Ammon's horn (tissue), 1 donor: ENCODE results near the gene CXCR3.
"Not testable (repeated sequence)": the region's sequence is repeated elsewhere in the genome, so short reads cannot be mapped to it uniquely, and the experiment has no call there.

ENCODE experiments used
- DNase-seq: peaks from one replicate; pipeline ENCODE4 v3.0.0-alpha.2; 2016; ENCODE audit warnings: low spot score

CXCR3 gene

DNA sequence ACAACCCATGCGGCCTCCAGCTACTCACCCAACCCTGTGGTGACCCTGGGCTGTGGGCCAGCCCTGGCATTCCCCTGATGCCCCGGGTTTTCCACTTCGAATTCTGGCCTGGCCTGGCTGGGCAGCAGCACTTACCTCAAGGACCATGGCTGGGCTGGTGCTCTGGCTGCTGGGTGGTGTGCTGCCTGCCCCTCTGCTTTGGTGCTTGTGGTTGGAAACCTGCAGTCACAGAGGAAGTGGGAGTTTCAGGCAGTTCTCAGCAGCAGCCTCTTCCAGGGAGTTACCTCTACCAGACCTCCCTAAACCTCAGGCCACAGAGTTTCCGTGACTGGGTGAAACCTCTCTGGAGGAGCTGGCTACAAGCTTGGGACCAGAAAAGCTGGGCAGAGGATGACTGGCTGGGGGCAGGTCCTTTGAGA is at the start of gene CXCR3:
CXCR3 (minus strand) TSS at position 209 of the 419 bp plus-strand sequence; CDS start at position 147, 62 bp downstream.
- DNase-seq: no peak

- no peak for DNase-seq
Measured at GRCh38 chrX:71667328-71668247, 49.3 kb upstream of the CXCR3 start, which contains the start of gene LOC101059915. Gene LOC101059915, plus strand, starts transcription at chrX:71667546.

- DNase-seq: no peak
Measured at GRCh38 chrX:71666240-71667223, 48.2 kb upstream of the CXCR3 start.

DNA sequence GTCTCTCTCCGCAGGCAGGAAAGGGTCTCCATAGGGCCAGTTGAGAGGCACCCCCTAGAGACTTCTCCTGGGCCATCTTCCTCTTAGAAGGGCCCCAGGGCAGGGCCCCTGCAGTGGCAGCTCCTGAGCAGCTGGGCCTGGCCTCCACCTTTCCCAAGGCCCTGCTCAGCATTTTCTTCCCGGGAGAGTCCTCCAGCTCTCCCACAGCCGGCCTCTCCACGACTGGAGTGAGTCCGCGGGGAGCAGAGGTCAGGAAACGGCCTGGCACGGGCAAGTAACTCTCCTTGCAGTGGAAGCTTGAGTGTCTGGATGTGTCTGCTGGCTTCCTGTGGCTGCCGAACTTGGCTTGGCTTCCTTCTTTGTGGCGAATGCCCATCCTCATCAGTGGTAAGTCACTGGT is 47.4 kb upstream of the CXCR3 start:
- no peak for DNase-seq

GRCh38 chrX:71664889-71665491 is 46.7 kb upstream of the CXCR3 start:
- no peak for DNase-seq

- DNase-seq: not testable (repeated sequence)
Measured at GRCh38 chrX:71664202-71664601, 45.9 kb upstream of the CXCR3 start.

DNA sequence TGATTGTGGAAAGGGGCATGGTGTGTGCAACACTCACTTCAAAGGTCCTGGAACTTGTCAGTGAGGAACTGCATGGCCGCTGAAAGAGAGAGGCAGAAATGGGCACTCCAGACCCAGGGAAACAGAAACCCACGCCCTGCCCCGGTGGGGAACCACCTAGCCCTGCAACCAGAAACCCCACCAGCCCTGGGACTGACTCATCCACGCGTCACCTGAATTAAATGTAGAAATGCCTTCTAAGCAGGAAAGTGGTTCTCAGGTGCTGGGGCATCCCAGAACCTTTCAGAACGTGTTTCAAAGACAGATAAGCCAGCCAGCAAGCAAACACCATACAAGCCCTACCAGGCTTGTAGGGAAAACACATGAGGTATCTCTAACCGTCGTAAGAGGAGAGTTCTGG is 44.9 kb upstream of the CXCR3 start:
- not testable (repeated sequence) for DNase-seq

- DNase-seq: not testable (repeated sequence)
Measured at GRCh38 chrX:71662654-71663053, 44.3 kb upstream of the CXCR3 start.

- DNase-seq: no peak
Measured at GRCh38 chrX:71661919-71662318, 43.6 kb upstream of the CXCR3 start.

DNA sequence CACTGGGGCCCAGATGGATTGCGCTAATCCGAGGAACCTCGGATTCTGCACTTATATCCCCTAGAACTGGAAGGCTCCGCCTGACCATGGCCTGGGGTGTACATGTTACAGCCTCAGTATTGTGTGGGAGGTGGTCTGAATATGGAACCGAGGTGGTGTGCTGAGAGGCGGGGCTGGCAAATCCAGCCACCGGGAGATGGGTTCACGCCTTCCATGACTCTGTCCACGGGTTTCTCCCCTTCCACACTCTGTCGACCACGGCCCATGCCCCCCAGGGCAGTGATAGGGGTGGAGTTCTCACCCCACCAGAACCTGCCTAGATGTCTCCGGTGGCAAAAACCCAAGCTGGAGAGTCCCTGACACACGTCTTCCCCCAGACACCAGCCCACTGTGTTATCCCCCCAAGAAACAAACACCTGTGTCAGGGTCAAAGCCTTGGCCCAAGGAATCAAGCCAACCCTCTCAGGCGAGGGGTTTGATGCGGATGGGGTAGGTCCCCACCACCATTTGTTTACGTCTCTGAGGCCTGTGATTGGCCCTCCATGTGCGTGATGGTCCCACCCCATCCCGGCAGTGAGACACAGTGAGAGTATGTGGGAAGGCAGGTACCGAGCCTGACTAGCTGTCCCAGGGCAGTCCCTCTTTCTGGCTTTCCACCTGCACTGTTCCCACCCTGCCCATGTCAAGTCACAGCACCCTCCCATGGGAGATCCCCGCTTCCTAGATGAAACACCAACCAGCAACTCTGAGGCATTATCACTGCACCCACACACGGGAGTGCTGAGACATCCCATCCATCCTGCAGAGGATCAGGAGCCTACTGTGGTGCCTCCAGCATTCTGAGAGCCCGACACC is 42.5 kb upstream of the CXCR3 start:
- DNase-seq: no peak

- no peak for DNase-seq
Measured at GRCh38 chrX:71659959-71660358, 41.6 kb upstream of the CXCR3 start.

- no peak for DNase-seq
Measured at GRCh38 chrX:71659342-71659741, 41.0 kb upstream of the CXCR3 start.

- no peak for DNase-seq
Measured at GRCh38 chrX:71657267-71657666, 39.0 kb upstream of the CXCR3 start.

GRCh38 chrX:71653344-71653743 is 35.0 kb upstream of the CXCR3 start:
- no peak for DNase-seq

DNA sequence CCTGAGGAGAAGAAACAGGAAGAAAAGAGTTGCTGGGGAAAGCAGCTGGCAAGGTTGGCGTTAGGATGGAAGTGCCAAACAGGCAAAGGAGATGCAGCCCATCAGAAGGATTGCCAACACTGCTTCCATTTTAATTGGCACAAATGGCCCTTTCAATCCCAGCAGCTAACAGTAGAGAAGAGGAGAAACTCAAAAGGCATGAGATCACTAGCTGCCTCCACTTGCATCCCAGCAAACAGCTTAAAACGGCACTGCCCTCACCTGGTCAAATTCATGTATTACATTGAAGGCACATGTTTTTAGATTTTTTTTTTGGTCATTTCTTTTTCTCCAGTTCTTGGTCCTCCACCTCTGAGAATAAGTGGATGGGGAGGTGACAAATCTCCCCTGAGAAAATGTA is 34.1 kb upstream of the CXCR3 start:
- peak; percentile 70 for DNase-seq

DNA sequence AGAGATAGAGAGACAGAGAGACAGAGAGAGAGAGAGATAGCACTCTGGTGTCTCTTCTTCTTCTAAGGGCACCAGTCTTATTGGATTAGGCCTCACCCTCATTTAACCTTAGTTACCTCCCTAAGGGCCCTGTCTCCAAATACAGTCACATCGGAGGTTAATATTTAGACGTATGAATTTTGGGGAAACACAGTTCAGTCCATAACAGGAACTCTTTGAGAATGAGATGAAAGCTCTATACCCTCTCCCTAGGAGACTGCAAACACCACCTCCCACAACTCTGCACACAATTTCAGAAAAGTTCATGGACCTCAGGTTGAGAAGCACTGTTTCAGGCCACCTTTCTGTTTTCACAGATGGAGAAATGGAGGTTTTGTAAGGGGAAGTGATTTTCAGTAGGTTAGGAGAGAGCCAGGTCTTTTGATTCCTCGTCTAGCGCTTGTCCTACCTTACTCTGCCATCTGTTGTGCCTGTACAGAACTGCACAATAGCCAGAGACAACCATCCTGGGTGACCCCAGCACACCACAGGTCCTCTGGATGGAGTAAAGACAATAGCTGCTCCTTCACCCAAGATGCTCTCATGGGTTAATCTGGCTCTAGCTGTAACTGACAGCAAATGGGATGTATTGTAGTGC is 32.1 kb upstream of the CXCR3 start:
- no peak for DNase-seq

- DNase-seq: not testable (repeated sequence)
Measured at GRCh38 chrX:71644406-71644805, 26.1 kb upstream of the CXCR3 start.

GRCh38 chrX:71640002-71640401 is 21.7 kb upstream of the CXCR3 start:
- DNase-seq: no peak

- no peak for DNase-seq
Measured at GRCh38 chrX:71638409-71638808, 20.1 kb upstream of the CXCR3 start.

DNA sequence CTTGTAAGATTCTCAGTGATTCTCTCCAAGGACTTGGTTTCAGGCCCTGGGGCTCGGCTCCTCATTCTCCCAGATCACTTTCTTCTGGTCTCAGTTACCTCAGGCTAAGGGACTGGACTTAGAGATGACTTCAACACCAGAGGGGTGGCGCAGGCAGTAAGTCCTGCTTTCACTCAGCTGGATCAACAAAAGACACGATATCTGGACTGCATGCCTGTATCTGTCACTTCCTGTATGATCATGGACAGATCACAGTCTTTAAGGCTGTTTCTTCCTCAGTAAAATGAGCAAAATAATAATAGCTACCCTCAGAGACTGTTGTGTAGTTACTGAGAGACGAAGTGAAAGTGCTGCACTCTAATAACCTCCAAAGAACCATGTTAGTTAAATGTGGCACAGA is 19.5 kb upstream of the CXCR3 start:
- no peak for DNase-seq

DNA sequence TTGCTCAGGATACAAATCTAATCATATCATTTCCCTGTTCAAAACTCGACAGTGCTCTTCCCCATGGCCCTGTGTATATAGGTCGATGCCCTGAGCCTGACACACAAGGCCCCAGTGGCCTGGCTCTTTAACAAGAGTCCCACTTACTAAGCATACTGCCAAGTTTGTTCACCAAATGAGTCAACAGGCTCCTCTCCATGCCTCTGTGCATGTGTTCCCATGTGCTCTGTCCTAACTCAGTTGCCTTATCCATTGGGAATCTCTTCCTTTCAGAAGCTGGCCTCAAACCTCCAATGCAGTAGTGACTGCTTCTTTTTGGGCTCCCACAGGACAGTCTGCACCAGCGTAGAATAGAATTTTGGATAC is 18.9 kb upstream of the CXCR3 start:
- no peak for DNase-seq
